LNCAP (cell line): ENCODE data around the gene FLCN.

ENCODE experiments used
- CTCF ChIP-seq: fragments of 450-650 bp; IDR thresholded peaks from 2 replicates; pipeline ENCODE4 v1.5.1; 2017; ENCODE audit warnings: mild to moderate bottlenecking

FLCN gene

GRCh38 chr17:17170346-17170985 is 66.5 kb downstream of the FLCN start:
- no peak for TF ChIP-seq CTCF

- no peak for TF ChIP-seq CTCF
Measured at GRCh38 chr17:17169396-17169795, 67.6 kb downstream of the FLCN start.

GRCh38 chr17:17168401-17168800 is 68.6 kb downstream of the FLCN start:
- no peak for TF ChIP-seq CTCF

- no peak for TF ChIP-seq CTCF
Measured at GRCh38 chr17:17167986-17168385, 69.0 kb downstream of the FLCN start.

GRCh38 chr17:17167356-17167755 is 69.6 kb downstream of the FLCN start:
- TF ChIP-seq CTCF = no peak

GRCh38 chr17:17166446-17166845 is 70.5 kb downstream of the FLCN start:
- TF ChIP-seq CTCF = no peak

GRCh38 chr17:17165666-17166308 is 71.2 kb downstream of the FLCN start:
- TF ChIP-seq CTCF = no peak
